Lower leg skin (tissue), 3 donors: ENCODE results near the gene CACNA1I.

Experiments used
- CTCF ChIP-seq, 3 donors: fragments of 450-650 bp; IDR thresholded peaks; one replicate each; pipeline ENCODE4 v1.5.1; 2016; ENCODE audit warnings: antibody characterized with exemption in 3 of 3, mild to moderate bottlenecking in 3 of 3, moderate library complexity in 2 of 3
- POLR2A ChIP-seq, 2 donors: fragments of 450-650 bp; IDR thresholded peaks; one replicate each; pipeline ENCODE4 v1.6.1; 2016 to 2017; ENCODE audit warnings: antibody characterized with exemption in 2 of 2, mild to moderate bottlenecking in 1 of 2, moderate library complexity in 1 of 2

- TF ChIP-seq CTCF (IDR thresholded peaks at IDR 0.05) (no peak), POLR2A (IDR thresholded peaks at IDR 0.05) (no peak)
These were observed 123.5 kb downstream of the CACNA1I start for GRCh38 chr22:39693943-39694500.
